22Rv1 (cell line): ENCODE results near the gene KRT71.

ENCODE experiments used
- ZFX ChIP-seq: fragments of 450-650 bp; IDR thresholded peaks from 2 replicates; pipeline ENCODE4 v1.6.1; 2017; ENCODE audit warnings: antibody characterized with exemption, borderline replicate concordance
- TF ChIP-seq, protein P1 (sequence below): fragments of 450-650 bp; IDR thresholded peaks from 2 replicates; pipeline ENCODE4 v1.5.1; 2017; ENCODE audit warnings: mild to moderate bottlenecking

DNA sequence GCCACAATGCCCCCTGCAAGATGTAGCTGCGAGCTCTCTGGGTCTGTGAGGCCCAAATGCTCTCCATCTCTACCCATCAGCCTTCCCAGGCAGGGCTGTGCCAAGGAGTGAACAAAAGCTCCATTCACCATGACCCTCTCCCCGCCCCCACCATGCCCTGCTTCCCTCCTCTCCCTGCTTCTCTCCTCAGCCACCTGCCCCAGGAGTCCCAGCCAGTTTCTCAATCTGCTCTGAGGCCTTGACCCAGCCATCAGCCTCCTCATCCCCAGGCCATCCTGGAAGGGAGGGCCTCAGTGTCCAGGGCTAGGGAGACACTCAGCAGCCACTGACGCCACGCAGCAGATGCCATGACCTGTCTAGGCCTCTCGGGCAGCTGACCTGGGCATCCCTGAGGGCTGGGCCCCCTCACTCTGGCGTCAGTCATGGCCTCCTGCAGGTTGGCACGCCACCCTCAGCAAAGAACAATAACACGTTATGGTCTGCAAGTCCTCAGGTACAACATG lies 24.3 kb downstream of the KRT71 start:
- TF ChIP-seq, protein P1, sequence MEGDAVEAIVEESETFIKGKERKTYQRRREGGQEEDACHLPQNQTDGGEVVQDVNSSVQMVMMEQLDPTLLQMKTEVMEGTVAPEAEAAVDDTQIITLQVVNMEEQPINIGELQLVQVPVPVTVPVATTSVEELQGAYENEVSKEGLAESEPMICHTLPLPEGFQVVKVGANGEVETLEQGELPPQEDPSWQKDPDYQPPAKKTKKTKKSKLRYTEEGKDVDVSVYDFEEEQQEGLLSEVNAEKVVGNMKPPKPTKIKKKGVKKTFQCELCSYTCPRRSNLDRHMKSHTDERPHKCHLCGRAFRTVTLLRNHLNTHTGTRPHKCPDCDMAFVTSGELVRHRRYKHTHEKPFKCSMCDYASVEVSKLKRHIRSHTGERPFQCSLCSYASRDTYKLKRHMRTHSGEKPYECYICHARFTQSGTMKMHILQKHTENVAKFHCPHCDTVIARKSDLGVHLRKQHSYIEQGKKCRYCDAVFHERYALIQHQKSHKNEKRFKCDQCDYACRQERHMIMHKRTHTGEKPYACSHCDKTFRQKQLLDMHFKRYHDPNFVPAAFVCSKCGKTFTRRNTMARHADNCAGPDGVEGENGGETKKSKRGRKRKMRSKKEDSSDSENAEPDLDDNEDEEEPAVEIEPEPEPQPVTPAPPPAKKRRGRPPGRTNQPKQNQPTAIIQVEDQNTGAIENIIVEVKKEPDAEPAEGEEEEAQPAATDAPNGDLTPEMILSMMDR, result no peak
- TF ChIP-seq ZFX, result no peak
